ENCODE data around the gene THEMIS2. TPM values are rescaled to one million over a fixed set of nuclear protein-coding genes. Genes with fewer than 3 reads are reported as not detected.
"Not testable (repeated sequence)": the region's sequence is repeated elsewhere in the genome, so short reads cannot be mapped to it uniquely, and the experiment has no call there.

THEMIS2 gene
- total RNA-seq, result 10 to 100 TPM in 7 of 9 donors, 1 to 10 TPM in 2; 1.9 to 58.0 (median 22.0) TPM
- polyA plus RNA-seq, result 10 to 100 TPM in 2 of 3 donors, 1 to 10 TPM in 1; 8.6 to 27.1 (median 13.9) TPM
- long read RNA-seq, donor 1, partial matches to known transcripts, result 0 of 1 reads
- long read RNA-seq, donor 1, other reads (novel, unspliced or antisense), result 0 of 1 reads
- long read RNA-seq, donor 2, partial matches to known transcripts, result 0 of 1 reads
- long read RNA-seq, donor 2, other reads (novel, unspliced or antisense), result 0 of 1 reads
- long read RNA-seq, donor 3, partial matches to known transcripts, result 0 of 1 reads
- long read RNA-seq, donor 3, other reads (novel, unspliced or antisense), result 0 of 1 reads
- long read RNA-seq, donor 4, transcript THEMIS2-202 (6 exons, 2,687 nt), result major isoform, 8 of 17 reads
- long read RNA-seq, donor 4, partial matches to known transcripts, result 0 of 17 reads
- long read RNA-seq, donor 4, other reads (novel, unspliced or antisense), result 1 of 17 reads
- long read RNA-seq, donor 5, transcript THEMIS2-202 (6 exons, 2,687 nt), result major isoform, 35 of 47 reads
- long read RNA-seq, donor 5, partial matches to known transcripts, result 2 of 47 reads
- long read RNA-seq, donor 5, other reads (novel, unspliced or antisense), result 6 of 47 reads
- long read RNA-seq, donor 6, partial matches to known transcripts, result 1 of 11 reads
- long read RNA-seq, donor 6, other reads (novel, unspliced or antisense), result 0 of 11 reads
- long read RNA-seq, donor 7, result 0 reads
- long read RNA-seq, donor 8, result 0 reads
- long read RNA-seq, donor 9, partial matches to known transcripts, result 0 of 1 reads
- long read RNA-seq, donor 9, other reads (novel, unspliced or antisense), result 0 of 1 reads
- long read RNA-seq, donor 10, result 0 reads

DNA sequence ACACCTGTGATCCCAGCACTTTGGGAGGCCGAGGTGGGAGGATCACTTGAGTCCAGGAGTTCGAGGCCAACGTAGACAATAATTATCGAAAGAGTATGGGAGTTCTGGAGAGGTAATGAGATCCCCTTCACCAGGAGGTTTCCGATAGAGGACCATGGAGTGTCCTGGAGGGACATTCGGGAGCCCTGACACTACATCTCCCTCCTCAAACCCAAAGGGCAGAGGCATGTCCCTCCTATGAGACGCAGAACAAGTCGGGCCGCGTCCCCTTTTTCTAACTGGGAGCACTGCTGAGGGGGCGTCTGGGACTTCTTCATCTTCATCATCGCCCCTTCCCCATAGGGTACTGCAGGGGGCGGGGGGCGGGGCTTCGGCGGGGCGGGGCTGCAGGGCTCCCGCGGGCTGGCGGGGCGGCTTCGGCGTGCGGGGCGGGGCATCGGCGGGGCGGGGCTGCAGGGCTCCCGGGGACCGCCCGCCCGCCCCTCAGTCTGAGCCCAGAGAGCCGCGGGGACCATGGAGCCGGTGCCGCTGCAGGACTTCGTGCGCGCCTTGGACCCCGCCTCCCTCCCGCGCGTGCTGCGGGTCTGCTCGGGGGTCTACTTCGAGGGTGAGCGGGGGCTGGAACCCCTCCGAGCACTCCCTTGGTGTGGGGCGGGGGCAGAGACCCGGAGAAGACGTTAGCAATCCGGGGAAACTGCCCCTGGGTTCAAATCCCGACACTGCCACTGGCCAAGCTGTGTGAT, at the start of gene THEMIS2:
Gene THEMIS2 (plus strand): TSS at position 486 of the 743 bp plus-strand sequence. CDS start 28 bp downstream, at position 514.
- Histone ChIP-seq H3K9me3 (replicated peaks in 1 of 3) (no peaks in the 10 kb centered on the region), H3K27me3 (no peaks in the 10 kb centered on the region), H3K36me3 (replicated peaks in 1 of 2) (no peaks in the 10 kb centered on the region), H3K4me1 (replicated peaks in 1 of 2) (peaks cover 5 to 9% of the 10 kb centered on the region in 2 donors), H3K4me3 (peak within 1 kb of the TSS in 3 of 4 donors; percentile 23 to 71 (median 28)), H3K27ac (peak within 1 kb of the TSS; percentile 24 to 82 (median 51))
- intact Hi-C loops (cut with DNase I), result no loop called here
- DNase-seq, result peak in 4 of 7 donors; percentile 42 to 65 (median 59)
- peak; percentile 35 to 53 for TF ChIP-seq POLR2A (IDR thresholded peaks at IDR 0.05)
- TF ChIP-seq, protein P1, sequence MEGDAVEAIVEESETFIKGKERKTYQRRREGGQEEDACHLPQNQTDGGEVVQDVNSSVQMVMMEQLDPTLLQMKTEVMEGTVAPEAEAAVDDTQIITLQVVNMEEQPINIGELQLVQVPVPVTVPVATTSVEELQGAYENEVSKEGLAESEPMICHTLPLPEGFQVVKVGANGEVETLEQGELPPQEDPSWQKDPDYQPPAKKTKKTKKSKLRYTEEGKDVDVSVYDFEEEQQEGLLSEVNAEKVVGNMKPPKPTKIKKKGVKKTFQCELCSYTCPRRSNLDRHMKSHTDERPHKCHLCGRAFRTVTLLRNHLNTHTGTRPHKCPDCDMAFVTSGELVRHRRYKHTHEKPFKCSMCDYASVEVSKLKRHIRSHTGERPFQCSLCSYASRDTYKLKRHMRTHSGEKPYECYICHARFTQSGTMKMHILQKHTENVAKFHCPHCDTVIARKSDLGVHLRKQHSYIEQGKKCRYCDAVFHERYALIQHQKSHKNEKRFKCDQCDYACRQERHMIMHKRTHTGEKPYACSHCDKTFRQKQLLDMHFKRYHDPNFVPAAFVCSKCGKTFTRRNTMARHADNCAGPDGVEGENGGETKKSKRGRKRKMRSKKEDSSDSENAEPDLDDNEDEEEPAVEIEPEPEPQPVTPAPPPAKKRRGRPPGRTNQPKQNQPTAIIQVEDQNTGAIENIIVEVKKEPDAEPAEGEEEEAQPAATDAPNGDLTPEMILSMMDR (IDR thresholded peaks at IDR 0.05), result no peak
- 8 to 68% (median 34%) methylated on average over 7 to 53 of the region's 53 CpGs for WGBS, 4 donors

DNA sequence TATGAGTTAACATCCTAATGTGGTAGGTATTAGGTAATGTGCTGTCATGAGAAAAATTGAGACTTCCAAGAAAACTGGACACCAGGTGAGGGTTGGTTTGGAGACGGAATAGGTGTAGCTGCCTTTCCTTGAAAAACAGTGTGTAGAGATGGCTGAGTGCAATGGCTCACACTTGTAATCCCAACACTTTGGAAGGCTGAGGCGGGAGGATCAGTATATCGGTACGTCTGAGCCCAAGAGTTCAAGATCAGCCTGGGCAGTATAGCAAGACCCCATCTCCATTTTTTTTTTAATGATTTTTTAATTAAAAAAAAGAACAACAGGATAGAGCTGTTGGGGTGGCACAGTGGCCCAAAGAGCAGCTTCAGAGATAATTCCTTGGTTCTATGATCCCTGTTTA, 48.6 kb upstream of the THEMIS2 start:
- no peak for TF ChIP-seq POLR2A (IDR thresholded peaks at IDR 0.05)
- Histone ChIP-seq H3K27ac (no peak overlapping the region), H3K4me3 (no peak overlapping the region), H3K27me3 (no peaks in the 10 kb centered on the region), H3K36me3 (replicated peaks in 1 of 2) (peaks cover 0 to 27% of the 10 kb centered on the region in 2 donors), H3K4me1 (replicated peaks in 1 of 2) (peaks cover 0 to 5% of the 10 kb centered on the region in 2 donors), H3K9me3 (replicated peaks in 1 of 3) (no peaks in the 10 kb centered on the region)
- DNase-seq, result no peak
- intact Hi-C loops (cut with DNase I), result loop anchor here in 1 of 2 donors (10.0 kb wide), 1 partner anchor 149 kb away; the partner anchor contains the start of gene IFI6
- WGBS, 4 donors, result 95 to 100% (median 97%) methylated on average over 4 of the region's 4 CpGs

DNA sequence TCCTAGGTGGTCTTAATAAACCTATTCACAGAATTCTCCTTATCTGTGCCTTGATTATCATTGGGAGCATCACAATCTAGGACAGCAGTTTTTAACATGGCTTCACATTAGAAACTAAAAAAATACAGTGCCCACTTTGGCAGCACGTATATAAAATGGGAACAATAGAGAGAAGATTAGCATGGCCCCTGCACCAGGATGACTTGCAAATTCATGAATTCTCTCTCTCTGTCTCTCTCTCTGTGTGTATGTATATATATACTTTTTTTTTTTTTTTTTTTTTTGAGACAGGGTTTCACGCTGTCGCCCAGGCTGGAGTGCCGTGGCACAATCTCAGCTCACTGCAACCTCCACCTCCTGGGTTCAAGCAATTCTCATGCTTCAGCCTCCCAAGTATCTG, 47.9 kb upstream of the THEMIS2 start:
- Histone ChIP-seq H3K4me3 (no peak overlapping the region), H3K4me1 (replicated peaks in 1 of 2) (peaks cover 0 to 5% of the 10 kb centered on the region in 2 donors), H3K9me3 (replicated peaks in 1 of 3) (no peaks in the 10 kb centered on the region), H3K36me3 (replicated peaks in 1 of 2) (peaks cover 0 to 21% of the 10 kb centered on the region in 2 donors), H3K27ac (no peak overlapping the region), H3K27me3 (no peaks in the 10 kb centered on the region)
- WGBS, 4 donors, result 90 to 98% (median 95%) methylated on average over 4 of the region's 4 CpGs
- TF ChIP-seq, protein P1 (IDR thresholded peaks at IDR 0.05), result no peak
- TF ChIP-seq POLR2A (IDR thresholded peaks at IDR 0.05), result no peak
- intact Hi-C loops (cut with DNase I), result loop anchor here in 1 of 2 donors (10.0 kb wide), 1 partner anchor 150 kb away; the partner anchor contains the start of gene IFI6
- DNase-seq, result no peak

DNA sequence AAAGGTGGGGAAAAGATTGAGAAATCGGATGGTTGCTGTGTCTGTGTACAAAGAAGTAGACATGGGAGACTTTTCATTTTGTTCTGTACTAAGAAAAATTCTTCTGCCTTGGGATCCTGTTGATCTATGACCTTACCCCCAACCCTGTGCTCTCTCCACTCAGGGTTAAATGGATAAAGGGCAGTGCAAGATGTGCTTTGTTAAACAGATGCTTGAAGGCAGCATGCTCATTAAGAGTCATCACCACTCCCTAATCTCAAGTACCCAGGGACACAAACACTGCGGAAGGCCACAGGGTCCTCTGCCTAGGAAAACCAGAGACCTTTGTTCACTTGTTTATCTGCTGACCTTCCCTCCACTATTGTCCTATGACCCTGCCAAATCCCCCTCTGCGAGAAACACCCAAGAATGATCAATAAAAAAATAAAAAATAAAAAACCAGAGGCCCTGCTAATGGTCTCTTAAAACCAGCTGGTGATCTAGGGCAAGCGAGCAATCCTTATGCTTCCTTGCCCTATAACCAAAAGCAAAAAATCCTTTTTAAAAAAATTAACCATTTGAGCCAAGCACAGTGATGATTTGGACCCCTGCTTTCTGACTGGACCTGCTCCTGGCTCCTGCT, 42.9 kb upstream of the THEMIS2 start:
- not testable (repeated sequence) for H3K4me3 ChIP-seq; H3K36me3 ChIP-seq (replicated peaks in 1 of 2); H3K9me3 ChIP-seq (replicated peaks in 1 of 3); H3K27me3 ChIP-seq; DNase-seq
- 76 to 84% (median 79%) methylated on average over 3 of the region's 4 CpGs for WGBS, 4 donors
- H3K27ac ChIP-seq, result peak overlapping the region in 1 of 5 donors; percentile 93
- intact Hi-C loops (cut with DNase I), result loop anchor here in 1 of 2 donors (10.0 kb wide), 1 partner anchor 155 kb away; the partner anchor contains the start of gene IFI6
- H3K4me1 ChIP-seq (replicated peaks in 1 of 2), result peaks cover 4 to 15% of the 10 kb centered on the region in 2 donors
